GM21529 (cell line): ENCODE results near the gene POGZ.
"Not testable (repeated sequence)": the region's sequence is repeated elsewhere in the genome, so short reads cannot be mapped to it uniquely, and the experiment has no call there.

Experiments
- ATAC-seq: cut with Tn5 transposase; IDR thresholded peaks from one replicate; pipeline ENCODE4 v1.9.1; 2021; ENCODE audit not compliant: unreplicated experiment

Gene POGZ

DNA sequence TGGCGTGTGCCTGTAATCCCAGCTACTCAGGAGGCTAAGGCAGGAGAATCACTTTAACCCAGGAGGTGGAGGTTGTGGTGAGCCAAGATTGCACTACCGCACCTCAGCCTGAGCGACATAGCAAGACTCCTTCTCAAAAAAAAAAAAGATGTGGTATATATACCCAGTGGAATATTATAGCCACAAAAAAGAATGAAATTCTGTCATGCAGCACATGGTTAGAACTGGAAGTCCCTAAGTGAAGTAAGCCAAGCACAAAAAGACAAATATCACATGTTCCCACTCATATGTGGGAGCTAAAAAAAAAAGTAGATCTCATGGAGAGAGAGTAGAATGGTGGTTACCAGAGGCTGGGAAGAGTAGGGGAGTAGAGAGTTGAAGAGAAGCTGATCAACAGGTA is 41.2 kb downstream of the POGZ start:
- ATAC-seq, result no peak

DNA sequence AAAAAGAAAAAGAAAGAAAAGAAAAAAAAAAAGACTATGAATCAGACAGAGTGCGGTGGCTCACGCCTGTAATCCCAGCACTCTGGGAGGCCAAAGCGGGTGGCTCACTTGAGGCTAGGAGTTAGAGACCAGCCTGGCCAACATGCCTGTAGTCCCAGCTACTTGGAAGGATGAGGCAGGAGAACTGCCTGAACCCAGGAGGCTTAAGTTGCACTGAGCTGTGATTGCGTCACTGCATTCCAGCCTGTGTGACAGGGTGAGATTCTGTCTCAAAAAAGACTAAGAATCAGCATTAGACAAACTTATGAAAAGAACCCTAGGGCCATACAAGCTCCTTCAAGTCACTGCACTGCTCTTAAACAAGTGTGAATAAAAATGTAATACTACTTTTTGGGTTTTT is 43.1 kb downstream of the POGZ start:
- no peak for ATAC-seq

DNA sequence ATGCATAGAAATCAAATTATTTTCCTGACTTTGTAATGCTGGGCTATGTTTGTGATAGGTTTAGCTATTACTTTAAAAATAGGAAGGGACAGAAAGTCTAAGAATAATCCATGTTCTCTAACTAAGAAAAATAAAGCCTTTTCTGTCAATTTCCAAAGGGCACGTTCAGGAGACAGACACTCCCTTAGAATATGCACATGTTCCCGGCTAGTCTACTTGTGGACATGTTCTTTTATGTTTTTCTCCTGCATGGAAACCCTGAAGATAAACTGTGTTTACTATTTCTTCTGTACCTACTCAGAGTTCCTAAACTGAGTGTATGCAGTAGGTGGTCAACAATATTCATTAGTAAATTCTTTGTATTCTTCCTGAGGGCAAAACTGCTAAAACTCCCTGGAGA is 47.4 kb downstream of the POGZ start:
- ATAC-seq, result no peak

DNA sequence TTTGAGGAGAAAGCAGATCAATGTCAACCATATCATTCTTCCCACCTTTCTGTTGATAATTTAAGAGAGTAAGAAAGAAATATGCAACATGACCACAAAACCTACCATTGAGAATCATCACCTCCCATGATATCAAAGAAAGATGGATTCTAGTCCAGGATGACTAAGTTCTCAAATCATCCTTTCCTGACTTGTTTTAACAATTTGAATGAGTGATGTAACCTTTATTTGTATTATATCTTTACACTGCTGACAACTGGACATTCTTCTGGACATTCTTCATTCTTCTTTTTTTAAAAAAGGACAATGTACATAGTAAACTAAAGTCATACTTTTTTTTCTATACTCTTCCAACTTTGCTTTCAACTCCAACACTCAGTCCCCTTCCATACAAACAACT is 50.4 kb downstream of the POGZ start:
- no peak for ATAC-seq

DNA sequence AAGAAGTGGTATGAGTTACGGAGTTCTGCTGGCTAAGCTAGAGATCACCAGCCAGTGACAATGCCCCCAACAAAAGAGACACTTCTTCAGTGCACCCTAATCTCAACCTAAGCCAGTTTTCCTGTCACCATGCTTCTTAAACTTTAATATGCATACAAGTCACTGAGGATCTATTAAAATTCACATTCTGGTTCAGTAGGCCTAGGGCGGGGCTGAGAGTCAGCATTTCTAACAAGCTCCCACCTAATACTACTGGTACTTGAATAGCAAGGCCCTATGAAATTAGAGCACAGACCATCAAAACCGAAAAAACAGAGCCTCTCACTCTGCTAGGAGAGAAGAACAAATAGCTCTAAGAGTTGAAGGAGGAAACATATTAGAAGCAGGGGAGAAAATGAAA is 52.0 kb downstream of the POGZ start:
- no peak for ATAC-seq

DNA sequence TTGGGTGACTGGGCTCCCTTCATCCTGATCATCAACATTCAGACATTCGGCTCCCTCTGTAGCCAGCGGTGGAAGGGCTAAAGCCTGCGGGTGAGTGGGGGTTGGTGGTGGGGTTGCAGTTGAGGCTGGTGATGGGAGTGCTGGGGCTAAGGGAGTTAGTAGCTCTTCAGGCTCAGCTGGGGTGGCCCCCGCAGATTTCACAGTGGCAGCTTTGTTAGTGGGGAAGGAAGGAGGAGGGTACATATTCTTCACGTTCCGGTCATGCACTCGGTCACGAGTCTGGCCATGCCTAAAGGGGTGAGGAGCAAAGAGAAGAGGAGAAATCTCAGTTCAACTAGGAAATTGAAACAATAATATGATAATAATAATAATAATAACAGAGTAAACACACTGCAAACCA is 53.1 kb downstream of the POGZ start:
- ATAC-seq, result no peak

DNA sequence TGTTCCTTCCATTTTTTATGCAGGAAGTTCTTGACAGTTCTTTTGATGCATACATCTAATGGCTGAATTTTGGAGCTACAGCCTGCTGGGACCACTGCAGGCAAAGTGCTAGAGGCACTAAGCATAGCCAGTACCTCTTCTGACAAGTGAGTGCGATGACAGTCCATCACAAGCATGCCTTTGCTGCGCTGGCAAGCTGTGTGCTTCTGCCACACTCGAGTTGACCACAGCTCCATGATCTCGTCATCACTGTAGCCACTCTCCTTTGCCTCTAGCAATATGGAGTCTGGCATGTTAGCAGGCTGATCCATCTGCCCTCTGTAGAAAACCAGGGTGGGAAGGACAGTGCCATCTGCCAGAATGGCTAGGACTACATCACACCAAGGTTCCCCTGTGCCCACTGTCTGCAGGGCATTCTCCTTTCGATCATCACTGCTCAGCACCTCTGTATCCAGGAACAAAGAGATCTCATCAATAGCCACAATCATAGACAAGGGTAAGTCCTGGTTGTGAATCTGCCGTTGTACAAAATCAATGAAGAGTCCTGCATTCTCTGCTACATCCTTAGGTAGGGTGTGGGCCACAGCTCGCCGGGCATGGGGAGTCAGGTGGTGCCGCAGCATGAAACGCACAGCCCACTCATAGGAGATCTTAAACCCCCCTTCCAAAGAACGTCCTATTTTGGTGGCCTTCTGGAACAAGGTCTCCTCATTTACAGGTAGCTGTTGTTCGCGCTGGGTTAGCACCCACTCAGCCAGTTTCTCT is 53.9 kb downstream of the POGZ start:
- no peak for ATAC-seq

DNA sequence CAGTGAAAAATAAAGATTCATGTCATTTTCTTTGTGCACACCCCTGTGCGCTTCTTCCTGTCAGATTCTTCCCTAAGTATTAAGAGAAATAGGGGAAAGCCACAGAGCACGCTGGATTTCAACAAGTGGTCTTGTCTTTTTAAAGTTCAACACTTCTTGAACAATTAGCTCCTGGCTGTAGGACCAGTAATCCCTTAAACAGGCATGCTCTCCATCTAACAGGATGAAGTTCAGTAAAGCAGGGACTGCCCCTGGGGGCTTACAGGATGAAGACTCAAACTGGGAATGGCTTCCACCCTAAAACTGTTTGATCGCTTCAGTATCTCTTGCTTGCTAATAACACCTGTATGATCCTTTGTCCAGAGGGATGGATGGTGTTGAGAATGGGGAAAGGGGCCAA is 55.7 kb downstream of the POGZ start:
- no peak for ATAC-seq

DNA sequence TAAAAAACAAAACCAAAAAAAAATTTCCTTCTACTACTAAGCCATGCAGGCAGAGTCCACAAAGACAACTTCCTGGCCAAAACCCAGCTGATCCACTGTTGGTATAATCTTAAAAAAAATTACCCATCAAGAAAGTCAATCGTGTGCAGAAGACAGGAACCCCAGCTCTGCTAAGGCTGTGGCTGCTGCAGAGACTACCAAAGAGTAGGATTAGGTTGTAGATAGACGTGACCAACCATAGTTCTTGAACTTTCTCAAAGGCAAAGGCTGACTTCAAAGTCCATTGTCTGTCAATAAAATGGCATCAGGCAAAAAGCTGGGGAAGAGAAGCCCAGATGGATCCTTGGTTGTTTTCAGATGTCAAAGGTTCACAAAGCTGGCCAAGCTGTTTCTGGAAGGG is 56.5 kb downstream of the POGZ start:
- no peak for ATAC-seq

DNA sequence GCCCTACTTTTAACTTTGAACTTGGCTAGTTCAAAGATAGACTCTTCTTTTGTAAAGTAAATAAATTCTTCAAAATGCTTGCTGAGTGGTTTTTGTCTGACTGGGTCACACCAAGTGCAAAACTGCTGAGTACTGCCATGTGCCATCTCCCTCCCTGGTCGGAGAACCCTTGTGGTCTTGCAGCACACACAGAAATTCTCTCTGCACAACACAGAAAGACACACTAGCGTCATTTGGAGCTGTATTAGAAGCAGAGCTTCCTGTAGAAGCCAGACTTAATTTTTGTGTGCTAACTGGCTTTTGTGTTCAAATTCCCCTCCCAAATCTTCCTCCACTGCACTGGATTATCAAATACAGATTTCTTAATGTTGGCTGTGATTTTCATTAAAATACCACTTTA is 57.4 kb downstream of the POGZ start:
- no peak for ATAC-seq

DNA sequence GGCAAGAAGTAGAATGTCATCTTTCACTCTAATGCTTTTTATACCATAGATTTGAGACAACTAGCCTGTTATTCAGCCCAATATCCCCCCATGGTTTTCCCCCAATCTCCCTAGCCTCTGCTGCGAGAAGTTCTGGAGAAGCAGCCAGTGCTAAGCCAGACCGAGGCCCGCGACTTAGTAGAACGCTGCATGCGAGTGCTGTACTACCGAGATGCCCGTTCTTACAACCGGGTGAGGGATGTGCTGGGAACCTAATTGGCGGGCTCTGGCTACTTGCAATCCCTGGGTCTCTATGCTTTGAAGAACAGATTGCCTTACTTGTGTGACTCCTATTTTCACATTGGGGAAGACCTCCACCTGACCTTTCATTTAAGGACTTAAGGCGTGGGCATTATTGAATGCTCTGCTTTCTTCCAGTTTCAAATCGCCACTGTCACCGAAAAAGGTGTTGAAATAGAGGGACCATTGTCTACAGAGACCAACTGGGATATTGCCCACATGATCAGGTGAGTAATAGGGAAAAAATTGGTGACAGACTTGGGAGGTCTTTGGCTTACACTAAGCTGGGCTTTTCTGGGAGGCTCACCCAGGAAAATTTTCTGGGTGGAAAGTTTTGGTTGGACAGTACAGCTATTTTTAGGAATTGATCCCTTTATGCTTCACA is 58.0 kb downstream of the POGZ start:
- no peak for ATAC-seq

DNA sequence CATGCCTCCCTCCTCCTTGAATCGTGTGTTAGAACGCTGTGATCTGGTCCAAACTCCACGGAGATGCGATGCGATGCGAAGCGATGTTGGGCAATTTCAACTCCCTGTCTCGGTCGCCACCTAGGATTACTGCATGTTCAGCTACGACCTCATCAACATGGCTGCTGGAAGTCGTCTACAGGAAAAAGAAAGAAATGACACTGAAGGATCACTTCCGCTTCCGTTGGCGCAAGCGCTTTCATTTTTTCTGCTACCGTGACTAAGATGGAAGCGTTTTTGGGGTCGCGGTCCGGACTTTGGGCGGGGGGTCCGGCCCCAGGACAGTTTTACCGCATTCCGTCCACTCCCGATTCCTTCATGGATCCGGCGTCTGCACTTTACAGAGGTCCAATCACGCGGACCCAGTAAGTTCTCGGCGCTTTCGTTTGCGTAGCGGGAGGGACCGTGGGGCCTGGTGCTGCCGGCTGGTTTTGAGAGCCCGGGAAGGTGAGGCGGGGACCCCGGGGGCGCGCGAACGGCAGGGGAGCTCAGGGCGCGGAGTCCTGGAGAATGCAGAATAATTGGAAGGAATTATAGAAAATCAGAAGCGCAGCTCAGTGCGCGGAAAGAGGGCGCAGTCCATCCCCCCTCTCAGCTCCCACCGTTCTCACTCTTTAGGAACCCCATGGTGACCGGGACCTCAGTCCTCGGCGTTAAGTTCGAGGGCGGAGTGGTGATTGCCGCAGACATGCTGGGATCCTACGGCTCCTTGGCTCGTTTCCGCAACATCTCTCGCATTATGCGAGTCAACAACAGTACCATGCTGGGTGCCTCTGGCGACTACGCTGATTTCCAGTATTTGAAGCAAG is 59.7 kb downstream of the POGZ start, which contains the start of gene PSMB4:
TSS of gene PSMB4 (plus strand) at position 250 of the 848 bp plus-strand sequence. CDS start at position 265, 15 bp downstream.
- peak; percentile 90 for ATAC-seq

DNA sequence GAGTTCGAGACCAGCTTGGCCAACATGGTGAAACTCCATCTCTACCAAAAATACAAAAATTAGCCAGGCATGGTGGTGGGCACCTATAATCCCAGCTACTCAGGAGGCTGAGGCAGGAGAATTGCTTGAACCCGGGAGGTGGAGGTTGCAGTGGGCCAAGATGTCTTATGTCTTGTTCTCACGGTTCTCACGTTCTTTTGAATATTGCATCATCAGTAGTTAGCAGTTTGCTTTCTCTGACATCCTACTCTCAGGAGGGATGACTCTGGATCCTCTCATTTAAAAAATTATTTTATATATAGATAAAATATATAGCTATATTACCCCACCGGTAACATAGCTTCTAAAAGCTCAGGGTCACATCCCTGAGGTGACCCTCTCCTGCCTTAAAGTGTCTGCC is 63.0 kb downstream of the POGZ start:
- not testable (repeated sequence) for ATAC-seq

DNA sequence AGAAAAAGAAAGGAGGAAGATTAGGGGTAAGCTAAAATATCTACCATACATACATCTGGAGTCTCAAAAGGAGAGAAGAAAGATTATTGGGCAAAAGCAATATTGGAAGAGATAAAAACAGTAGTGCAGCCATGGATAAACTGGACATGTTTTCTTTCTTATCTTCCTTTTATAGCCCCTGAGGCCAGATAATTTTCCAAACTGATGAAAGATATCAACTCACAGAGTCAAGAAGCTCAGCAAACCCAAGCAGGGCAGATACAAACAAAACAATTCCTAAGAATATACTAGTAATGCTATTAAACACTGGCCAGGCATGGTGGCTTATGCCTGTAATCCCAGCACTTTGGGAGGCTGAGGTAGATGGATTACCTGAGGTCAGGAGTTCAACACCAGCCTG is 65.7 kb downstream of the POGZ start:
- ATAC-seq, result no peak

DNA sequence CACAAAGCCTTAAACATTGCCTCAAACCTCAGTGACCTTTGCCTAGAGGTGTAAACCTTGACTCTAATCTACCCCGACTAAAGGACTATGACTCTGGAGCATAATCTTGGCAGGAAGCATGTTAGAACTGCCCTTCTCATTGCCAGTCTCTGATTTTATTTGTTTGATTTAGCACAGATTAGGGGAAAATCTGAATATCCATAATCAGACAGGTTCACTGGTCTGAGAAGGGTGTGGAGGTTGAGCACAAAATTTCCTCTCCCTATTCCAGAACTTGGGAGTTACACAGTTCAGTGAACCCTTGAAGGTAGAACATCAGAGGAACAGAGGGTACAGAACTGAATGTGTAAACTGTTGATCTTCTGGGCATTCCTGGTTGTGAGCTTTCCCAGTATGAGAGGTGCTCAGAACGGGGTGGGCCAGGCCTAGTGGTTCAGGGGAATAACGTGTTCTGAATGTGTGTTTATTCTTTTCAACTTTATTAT is 68.2 kb downstream of the POGZ start:
- ATAC-seq, result no peak

DNA sequence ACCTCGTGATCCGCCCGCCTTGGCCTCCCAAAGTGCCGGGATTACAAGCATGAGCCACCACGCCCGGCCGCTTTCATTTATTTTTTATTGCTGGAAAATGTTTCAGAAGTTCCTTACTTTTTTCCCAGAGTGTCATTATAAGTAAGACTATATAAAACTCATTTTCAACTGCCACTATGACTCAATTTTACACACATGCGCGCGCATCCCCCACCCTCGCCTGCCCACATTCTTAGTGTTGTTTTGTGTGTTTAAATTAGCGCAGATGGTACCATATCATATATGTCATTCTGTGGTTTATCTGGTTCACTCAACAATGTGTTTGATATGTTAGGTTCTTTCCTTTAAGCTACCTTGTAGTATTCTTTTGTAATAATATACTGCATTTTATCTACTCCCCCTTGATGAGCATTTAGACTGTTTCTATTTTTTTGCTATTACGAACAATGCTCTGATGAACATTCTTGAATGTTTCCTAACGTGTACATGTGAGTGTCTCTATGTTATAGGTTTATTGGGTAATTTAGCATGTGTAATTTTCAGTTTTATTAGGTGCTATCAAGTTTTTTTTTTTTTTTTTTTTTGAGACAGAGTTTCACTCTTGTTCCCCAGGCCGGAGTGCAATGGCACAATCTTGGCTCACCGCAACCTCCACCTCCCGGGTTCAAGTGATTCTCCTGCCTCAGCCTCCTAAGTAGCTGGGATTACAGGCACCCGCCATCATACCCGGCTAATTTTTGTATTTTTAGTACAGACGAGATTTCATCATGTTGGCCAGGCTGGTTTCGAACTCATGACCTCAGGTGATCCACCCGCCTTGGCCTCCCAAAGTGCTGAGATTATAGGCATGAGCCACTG is 68.8 kb downstream of the POGZ start:
- not testable (repeated sequence) for ATAC-seq

DNA sequence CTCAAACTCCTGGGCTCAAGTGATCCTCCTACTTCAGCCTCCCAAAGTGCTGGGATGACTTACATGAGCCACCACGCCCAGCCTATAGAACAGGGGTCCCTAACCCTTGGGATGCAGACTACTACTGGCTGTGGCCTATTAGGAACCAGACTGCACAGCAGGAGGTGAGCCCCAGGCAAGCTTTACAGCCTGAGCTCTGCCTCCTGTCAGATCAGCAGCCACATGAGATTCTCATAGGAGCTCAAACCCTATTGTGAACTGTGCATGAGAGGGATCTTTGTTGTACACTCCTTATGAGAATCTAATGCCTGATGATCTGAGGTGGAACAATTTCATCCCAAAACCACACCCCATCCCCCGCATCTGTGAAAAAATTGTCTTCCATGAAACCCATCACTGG is 73.3 kb downstream of the POGZ start:
- no peak for ATAC-seq

DNA sequence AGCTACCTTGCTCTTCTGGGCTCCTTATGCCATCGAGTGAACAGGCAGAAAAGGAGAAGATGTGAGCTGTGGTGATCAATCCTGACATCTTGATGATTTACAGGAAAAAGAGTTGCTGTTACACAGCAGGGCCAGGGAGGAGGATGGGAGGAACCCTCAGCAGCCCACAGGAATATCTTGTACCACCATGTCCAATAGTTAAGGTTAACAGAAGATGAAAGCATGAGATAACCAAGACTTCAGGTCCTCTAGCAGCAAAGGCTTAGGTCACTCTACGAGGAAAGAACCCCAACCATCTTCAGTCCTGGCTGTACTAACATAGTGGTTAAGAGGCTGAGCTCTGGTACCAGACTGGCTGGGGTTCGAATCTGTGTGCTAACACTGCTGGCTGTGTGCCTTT is 74.7 kb downstream of the POGZ start:
- no peak for ATAC-seq

DNA sequence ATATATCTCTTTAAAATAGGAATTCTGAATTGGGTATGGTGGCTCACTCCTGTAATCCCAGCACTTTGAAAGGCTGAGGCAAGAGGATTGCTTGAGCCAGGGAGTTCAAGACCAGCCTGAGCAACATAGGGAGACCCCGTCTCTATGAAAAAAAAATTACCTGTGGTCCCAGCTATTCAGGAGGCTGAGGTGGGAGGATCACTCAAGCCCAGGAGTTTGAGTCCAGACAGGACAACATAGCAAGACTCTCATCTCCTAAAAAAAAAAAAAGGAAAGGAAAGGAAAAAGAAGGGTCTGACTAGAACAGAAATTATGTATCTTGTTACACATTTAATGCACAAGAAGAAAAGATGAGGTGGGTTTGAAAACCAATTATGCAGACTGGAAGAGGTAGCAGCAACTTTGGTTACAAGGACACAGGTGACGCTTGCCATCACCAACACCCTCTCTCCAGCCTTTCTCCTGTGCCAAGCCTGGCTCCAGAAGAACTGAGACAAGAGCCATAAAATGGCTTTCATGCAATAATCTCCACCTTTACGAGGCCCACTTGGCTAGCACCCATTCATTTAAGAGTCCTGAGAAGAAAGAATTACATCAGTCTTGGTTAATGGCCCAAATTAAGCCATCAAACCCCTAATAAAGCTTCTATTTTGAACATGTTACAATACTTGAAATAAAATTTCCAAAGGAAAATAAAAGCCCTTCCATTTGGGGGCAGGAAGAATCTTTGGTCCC is 82.0 kb downstream of the POGZ start:
- no peak for ATAC-seq

DNA sequence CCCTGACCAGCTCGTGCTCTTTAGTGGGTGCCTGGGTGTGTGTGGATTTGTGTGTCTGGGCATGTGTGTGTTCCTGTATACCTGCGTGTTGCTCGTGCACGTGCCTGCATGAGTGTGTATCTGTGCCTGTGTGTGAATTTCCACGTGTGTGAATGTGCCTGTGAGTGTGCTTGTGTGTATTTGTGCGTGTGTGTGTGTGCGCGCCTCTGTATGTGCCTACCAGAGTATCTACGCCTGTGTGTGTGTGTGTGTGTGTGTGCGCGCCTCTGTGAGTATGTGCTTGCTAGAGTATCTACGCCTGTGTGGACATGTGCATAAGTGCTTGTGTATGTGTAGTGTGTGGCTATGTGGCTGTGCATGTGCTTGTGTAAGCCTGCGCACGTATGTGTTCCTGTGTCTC is 86.1 kb downstream of the POGZ start:
- ATAC-seq, result no peak
